Measurements from ENCODE around the gene SLC52A1. TPM values are rescaled to one million over a fixed set of nuclear protein-coding genes. Genes with fewer than 3 reads are reported as not detected.

Gene SLC52A1
- polyA plus RNA-seq, 10 donors: 0.07 to 0.28 (median 0.15) TPM; not detected in 2

GRCh38 chr17:4987767-4988567 is 47.3 kb downstream of the SLC52A1 start:
- peak in 2 of 3 donors; percentile 36 to 80 for DNase-seq

DNA sequence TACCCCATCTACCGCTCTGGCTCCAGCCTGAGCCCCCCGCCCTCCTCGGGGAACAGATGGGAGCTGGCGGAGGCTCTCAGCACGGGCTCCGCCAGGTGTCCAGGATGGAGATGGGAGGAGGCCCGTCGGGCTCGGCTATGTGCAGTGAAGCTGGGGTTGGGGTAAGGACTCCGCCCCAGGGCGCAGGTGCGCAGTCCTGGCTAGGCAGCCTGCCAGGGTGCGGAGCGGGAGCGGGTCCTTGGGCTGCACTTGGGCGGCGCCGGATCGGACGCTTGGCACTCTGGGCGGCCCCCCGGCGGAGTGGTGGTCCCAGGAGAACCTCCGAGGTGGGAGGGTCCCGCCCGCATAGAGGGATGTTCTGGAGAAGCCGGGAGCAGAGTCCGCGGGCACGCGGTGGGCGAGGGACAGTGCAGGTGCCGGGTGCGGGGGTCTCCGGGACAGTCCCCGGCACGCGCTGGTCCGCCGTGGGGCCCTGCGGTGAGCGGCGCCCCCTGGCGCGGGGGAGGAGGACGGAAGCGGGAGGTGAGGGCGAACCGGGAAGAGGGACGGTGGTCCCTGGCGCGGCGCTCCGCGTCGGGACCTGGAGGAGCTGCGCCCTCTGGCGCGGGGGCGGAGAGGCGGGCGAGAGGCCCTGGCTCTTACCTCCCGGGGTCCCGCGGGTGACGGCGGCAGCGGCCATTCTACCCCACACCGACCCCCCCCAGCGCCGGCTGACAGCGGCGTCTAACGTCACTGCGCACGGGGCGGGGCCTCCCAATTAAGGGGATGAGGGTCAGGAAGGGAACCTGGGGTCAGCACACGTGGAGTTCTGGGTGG is 48.1 kb downstream of the SLC52A1 start, which contains the start of gene CAMTA2:
Gene CAMTA2 (minus strand): TSS at position 725 of the 816 bp plus-strand sequence. CDS start 1,453 bp downstream, outside the sequence.
- peak; percentile 81 to 96 (median 87) for DNase-seq

DNA sequence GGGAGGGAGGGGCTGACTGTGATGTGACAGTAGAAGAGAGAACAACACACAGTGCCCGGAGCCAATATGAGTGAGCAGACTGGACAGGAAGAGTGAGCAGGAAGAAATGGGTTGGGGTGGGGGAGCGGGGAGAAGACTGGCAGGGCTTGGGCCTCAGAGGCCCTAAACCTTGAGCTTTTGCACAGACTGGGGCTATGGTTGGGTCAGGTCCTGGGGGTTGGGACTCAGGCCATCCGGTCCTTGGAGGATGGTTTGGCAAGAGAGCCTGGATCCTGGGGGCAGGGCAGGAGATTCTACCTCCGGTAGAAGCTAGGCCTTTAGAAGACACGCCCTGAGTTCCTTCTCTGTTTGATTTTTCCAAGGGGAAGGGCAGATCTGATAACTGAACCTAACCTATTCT is 48.8 kb downstream of the SLC52A1 start:
- no peak for DNase-seq

Other genes starting within 250 kb of the SLC52A1 start
- 1 to 10 TPM; 3.9 to 8.3 (median 5.8) TPM for gene VMO1, start 249.1 kb downstream of the SLC52A1 start, polyA plus RNA-seq (ENCODE audit: insufficient read length in 10 of 10)
- gene GLTPD2, start 246.5 kb downstream of the SLC52A1 start, polyA plus RNA-seq (ENCODE audit: insufficient read length in 10 of 10): under 1 TPM in 9 of 10 donors, not detected in 1; 0.40 to 0.79 (median 0.56) TPM
- gene PSMB6, start 239.3 kb downstream of the SLC52A1 start, polyA plus RNA-seq (ENCODE audit: insufficient read length in 10 of 10): 100 to 1,000 TPM in 4 of 10 donors, 10 to 100 TPM in 6; 88.8 to 107 (median 96.2) TPM
- 10 to 100 TPM; 15.4 to 35.0 (median 24.6) TPM for gene PLD2, start 228.3 kb downstream of the SLC52A1 start, polyA plus RNA-seq (ENCODE audit: insufficient read length in 10 of 10)
- gene MINK1, start 202.1 kb downstream of the SLC52A1 start, polyA plus RNA-seq (ENCODE audit: insufficient read length in 10 of 10): 10 to 100 TPM; 24.8 to 47.0 (median 30.4) TPM
- 1 to 10 TPM in 8 of 10 donors, under 1 TPM in 2; 0.67 to 2.1 (median 1.4) TPM for gene C17orf107, start 135.9 kb downstream of the SLC52A1 start, polyA plus RNA-seq (ENCODE audit: insufficient read length in 10 of 10)
- 1 to 10 TPM in 8 of 10 donors, under 1 TPM in 2; 0.67 to 5.5 (median 1.7) TPM for gene CHRNE, start 132.3 kb downstream of the SLC52A1 start, polyA plus RNA-seq (ENCODE audit: insufficient read length in 10 of 10)
- 1 to 10 TPM in 4 of 10 donors, under 1 TPM in 6; 0.58 to 1.7 (median 0.81) TPM for gene GP1BA, start 103.1 kb downstream of the SLC52A1 start, polyA plus RNA-seq (ENCODE audit: insufficient read length in 10 of 10)
- gene SLC25A11, start 95.4 kb downstream of the SLC52A1 start, polyA plus RNA-seq (ENCODE audit: insufficient read length in 10 of 10): 10 to 100 TPM; 41.8 to 58.0 (median 49.9) TPM
- 10 to 100 TPM; 61.9 to 77.7 (median 68.3) TPM for gene RNF167, start 95.2 kb downstream of the SLC52A1 start, polyA plus RNA-seq (ENCODE audit: insufficient read length in 10 of 10)
- gene PFN1, start 86.9 kb downstream of the SLC52A1 start, polyA plus RNA-seq (ENCODE audit: insufficient read length in 10 of 10): 100 to 1,000 TPM; 282 to 440 (median 354) TPM
- 1,000 to 10,000 TPM in 9 of 10 donors, 100 to 1,000 TPM in 1; 770 to 2,512 (median 1,687) TPM for gene ENO3, start 84.3 kb downstream of the SLC52A1 start, polyA plus RNA-seq (ENCODE audit: insufficient read length in 10 of 10)
- 100 to 1,000 TPM in 2 of 10 donors, 10 to 100 TPM in 8; 78.8 to 113 (median 81.3) TPM for gene SPAG7, start 67.6 kb downstream of the SLC52A1 start, polyA plus RNA-seq (ENCODE audit: insufficient read length in 10 of 10)
- gene CAMTA2, start 47.8 kb downstream of the SLC52A1 start, polyA plus RNA-seq (ENCODE audit: insufficient read length in 10 of 10): 10 to 100 TPM; 14.6 to 33.9 (median 21.6) TPM
- gene INCA1, start 37.9 kb downstream of the SLC52A1 start, polyA plus RNA-seq (ENCODE audit: insufficient read length in 10 of 10): 1 to 10 TPM; 3.0 to 6.9 (median 4.2) TPM
- 100 to 1,000 TPM in 5 of 10 donors, 10 to 100 TPM in 5; 74.9 to 113 (median 100) TPM for gene KIF1C, start 37.5 kb downstream of the SLC52A1 start, polyA plus RNA-seq (ENCODE audit: insufficient read length in 10 of 10)
- gene ZFP3, start 43.0 kb upstream of the SLC52A1 start, polyA plus RNA-seq (ENCODE audit: insufficient read length in 10 of 10): 10 to 100 TPM in 7 of 10 donors, 1 to 10 TPM in 3; 8.2 to 14.2 (median 10.8) TPM
- gene ZNF232, start 76.5 kb upstream of the SLC52A1 start, polyA plus RNA-seq (ENCODE audit: insufficient read length in 10 of 10): 10 to 100 TPM in 8 of 10 donors, 1 to 10 TPM in 2; 8.6 to 33.3 (median 10.7) TPM
- gene USP6, start 80.6 kb upstream of the SLC52A1 start, polyA plus RNA-seq (ENCODE audit: insufficient read length in 10 of 10): 10 to 100 TPM in 5 of 10 donors, 1 to 10 TPM in 5; 5.1 to 38.9 (median 10.5) TPM
- gene ZNF594, start 156.4 kb upstream of the SLC52A1 start, polyA plus RNA-seq (ENCODE audit: insufficient read length in 10 of 10): 10 to 100 TPM in 4 of 10 donors, 1 to 10 TPM in 6; 7.2 to 13.5 (median 9.0) TPM
- 1 to 10 TPM in 9 of 10 donors, under 1 TPM in 1; 0.99 to 2.0 (median 1.4) TPM for gene SCIMP, start 199.4 kb upstream of the SLC52A1 start, polyA plus RNA-seq (ENCODE audit: insufficient read length in 10 of 10)
- gene RABEP1, start 246.9 kb upstream of the SLC52A1 start, polyA plus RNA-seq (ENCODE audit: insufficient read length in 10 of 10): 10 to 100 TPM; 45.4 to 75.4 (median 55.1) TPM